Fibroblast of mammary gland (primary cell): ENCODE results near the gene NFKB2.

ENCODE experiments used
- DNase-seq: peaks from one replicate; pipeline ENCODE4 v3.0.0-alpha.2; 2010; ENCODE audit warnings: low read depth
- H3K4me3 ChIP-seq: 2 replicates; pipeline ENCODE4 v1.5.1; 2011; ENCODE audit warnings: low read depth, mild to moderate bottlenecking, low read length, moderate library complexity; ENCODE audit not compliant: control insufficient read depth
- TF ChIP-seq, protein P1 (sequence below): conservative IDR thresholded peaks from 2 replicates; pipeline ENCODE4 v1.5.1; 2011; ENCODE audit warnings: low read depth, low read length, inconsistent platforms; ENCODE audit not compliant: control insufficient read depth, insufficient read depth

The NFKB2 gene

DNA sequence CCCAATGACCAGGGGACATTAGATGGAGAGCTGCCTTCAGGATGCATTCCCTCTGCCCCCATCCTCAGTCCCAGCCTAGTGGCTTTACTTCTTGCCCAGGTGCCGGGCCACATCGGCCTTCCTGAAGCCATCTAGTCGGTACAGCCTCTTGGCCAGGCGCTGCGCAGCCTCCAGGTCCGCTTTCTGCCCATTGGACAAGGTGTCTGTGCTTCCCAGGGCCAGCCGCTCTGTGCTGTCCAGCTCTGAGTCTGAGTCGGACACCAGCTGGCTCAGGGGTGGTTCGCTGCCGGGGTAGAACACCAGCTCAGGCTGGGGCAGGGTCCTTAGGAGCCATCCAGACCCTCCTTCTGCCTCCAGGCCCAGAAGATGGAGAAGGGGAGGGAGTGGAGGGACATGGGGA is 16.8 kb downstream of the NFKB2 start:
- TF ChIP-seq, protein P1, sequence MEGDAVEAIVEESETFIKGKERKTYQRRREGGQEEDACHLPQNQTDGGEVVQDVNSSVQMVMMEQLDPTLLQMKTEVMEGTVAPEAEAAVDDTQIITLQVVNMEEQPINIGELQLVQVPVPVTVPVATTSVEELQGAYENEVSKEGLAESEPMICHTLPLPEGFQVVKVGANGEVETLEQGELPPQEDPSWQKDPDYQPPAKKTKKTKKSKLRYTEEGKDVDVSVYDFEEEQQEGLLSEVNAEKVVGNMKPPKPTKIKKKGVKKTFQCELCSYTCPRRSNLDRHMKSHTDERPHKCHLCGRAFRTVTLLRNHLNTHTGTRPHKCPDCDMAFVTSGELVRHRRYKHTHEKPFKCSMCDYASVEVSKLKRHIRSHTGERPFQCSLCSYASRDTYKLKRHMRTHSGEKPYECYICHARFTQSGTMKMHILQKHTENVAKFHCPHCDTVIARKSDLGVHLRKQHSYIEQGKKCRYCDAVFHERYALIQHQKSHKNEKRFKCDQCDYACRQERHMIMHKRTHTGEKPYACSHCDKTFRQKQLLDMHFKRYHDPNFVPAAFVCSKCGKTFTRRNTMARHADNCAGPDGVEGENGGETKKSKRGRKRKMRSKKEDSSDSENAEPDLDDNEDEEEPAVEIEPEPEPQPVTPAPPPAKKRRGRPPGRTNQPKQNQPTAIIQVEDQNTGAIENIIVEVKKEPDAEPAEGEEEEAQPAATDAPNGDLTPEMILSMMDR, result no peak
- no peak overlapping the region for H3K4me3 ChIP-seq
- DNase-seq, result no peak

DNA sequence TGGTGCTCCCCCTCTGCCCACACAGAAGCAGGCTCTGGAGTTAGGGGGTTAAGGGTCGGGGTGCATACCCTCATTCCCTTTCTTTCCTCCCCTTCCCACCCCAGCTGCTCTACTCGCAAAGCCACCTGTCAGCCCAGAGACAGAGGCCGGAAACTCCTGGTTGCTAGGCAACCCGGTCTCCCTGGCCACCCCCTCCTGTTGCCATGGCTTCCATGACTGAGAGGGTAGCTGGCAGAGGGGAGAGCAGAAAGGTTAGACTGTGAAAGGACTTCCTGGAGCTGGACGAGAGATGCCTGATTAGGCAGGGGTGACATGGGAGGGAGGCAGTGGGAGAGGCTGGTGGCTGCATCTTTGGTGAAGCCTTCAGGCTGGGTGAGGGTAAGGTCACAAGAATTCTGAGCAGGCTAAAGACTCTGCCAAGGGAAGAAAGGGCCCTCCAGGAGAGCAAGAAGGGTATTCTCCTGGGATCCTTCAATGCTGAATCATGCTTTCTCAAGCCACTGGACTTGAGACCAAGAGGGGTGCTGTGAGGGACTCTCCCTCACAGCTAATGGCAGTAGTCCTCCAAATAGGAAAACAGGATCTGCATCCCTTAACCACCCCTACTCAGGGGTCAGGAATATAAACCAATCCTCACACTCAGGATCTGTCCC is 17.7 kb downstream of the NFKB2 start:
- no peak for DNase-seq
- H3K4me3 ChIP-seq, result no peak overlapping the region
- TF ChIP-seq, protein P1, result no peak

DNA sequence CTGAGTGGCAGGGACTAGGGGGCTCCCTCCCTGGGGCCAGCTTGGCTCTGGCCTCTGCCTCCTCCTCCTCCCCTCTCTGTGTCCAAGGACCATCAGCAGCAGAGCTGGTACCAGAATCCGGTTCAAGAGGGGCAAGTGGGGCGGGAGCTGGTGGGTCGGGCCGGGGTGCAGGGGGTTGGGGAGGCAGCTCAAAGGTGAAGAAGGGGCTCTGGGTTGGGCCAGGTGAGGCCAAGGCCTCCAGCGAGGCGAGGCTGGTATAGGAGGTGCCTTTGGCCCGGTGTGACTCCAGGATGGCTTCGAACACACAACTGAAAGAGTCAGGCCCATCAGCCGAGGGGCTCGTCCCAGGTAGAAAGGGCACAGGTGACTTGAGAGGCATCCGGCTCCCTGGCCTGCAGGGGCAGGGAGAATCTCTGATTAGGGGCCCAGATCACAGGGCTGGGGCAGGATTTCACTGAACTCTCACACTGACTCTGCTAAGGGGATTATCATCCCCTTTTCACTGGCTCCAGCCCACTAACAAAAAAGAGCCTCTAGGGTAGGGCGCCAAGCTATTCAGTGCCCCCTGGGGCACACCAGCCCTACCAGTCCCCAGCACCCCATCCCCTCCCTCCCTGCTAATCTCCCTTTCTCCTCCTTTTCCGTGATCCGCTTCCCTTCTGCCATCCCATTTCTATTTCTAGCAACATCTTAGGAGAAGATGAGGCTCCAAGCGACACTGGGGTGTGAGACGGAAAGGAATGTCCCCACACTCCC is 18.5 kb downstream of the NFKB2 start:
- no peak for DNase-seq
- TF ChIP-seq, protein P1, result no peak
- H3K4me3 ChIP-seq, result no peak overlapping the region

DNA sequence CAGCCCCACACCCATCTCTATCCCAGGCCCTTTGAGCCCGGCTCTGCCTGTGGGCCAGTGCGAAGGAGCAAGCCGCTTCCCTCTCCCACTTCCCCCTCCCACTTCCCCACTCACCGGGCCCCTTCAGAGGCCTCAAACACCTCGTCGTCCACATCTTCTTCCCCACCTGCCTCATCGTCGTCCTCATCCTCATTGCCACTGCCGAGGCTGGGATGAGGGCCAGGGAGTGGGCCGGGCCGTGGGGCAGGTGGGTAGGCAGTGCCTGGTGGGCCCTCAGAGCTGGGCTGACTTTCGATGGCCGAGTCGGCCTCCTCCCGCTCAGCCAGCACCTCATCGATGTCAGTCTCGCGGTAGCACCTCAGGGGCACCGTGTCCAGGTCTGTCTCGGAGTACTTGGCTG is 19.2 kb downstream of the NFKB2 start:
- TF ChIP-seq, protein P1, result no peak
- H3K4me3 ChIP-seq, result no peak overlapping the region
- DNase-seq, result no peak

DNA sequence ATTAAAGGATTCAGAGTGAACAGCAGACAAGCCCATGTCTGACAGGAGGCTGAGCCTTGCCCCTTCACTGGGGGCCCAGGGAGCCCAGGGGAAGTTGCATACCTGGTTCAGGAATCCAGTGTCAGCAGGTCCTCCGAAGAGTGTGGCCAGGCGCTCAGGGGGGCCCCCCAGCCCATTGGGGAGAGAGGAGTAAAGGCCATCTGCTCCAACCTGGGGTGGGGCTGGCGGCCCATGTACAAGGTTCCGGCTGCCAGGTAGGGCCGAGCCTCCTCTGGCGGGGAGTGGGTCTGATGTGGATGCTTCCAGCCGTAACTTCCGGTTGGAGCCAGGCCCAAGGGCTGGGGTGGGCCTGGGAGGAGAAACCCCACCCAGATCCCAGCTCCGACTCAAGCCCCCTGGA is 20.8 kb downstream of the NFKB2 start:
- TF ChIP-seq, protein P1, result no peak
- no peak for DNase-seq
- H3K4me3 ChIP-seq, result no peak overlapping the region

DNA sequence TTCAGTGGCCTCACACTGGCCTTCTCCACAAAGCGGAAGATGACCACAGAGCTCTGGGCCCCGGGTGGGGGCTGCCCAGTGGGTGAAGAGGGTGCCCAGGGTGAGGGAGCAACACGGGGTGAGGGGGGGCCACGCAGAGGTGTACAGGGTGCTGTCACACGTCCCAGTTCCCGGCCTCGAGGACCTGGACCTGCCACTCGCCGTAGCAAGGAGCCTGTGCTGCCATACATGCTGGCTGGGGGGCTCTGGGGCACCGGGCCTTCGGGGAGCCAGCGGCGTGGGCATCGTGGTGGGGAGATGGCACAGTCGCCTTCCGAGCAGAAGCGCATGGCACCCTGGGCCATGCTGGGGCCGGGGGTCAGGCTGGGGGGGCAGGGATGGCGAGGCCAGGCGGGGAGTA is 21.2 kb downstream of the NFKB2 start:
- no peak for DNase-seq
- TF ChIP-seq, protein P1, result no peak
- H3K4me3 ChIP-seq, result no peak overlapping the region
